CD4-positive, CD25-positive, alpha-beta regulatory T cell (primary cell): ENCODE measurements around the gene KHDC3L. TPM values are rescaled to one million over a fixed set of nuclear protein-coding genes. Genes with fewer than 3 reads are reported as not detected.
"Not testable (repeated sequence)": the region's sequence is repeated elsewhere in the genome, so short reads cannot be mapped to it uniquely, and the experiment has no call there.

Experiments used
- ATAC-seq, 2 donors: fragments of 150-1000 bp; cut with Tn5 transposase; one replicate each; pipeline ENCODE4 v1.10.0; 2021; ENCODE audit warnings: low read depth in 2 of 2, moderate number of reproducible peaks in 2 of 2, moderate library complexity in 1 of 2
- DNase-seq, 3 donors: peaks; one replicate each; pipeline versions ENCODE4 v3.0.0 to v3.0.0-alpha.2; 2012 to 2022; ENCODE audit warnings: mixed read lengths in 1 of 3
- H3K27ac ChIP-seq: one replicate; pipeline ENCODE4 v1.7.0; 2013; ENCODE audit warnings: mild to moderate bottlenecking, low read length; ENCODE audit not compliant: insufficient read depth, poor library complexity, severe bottlenecking
- H3K27me3 ChIP-seq: one replicate; pipeline ENCODE4 v1.7.0; 2013; ENCODE audit warnings: low read length; ENCODE audit not compliant: control insufficient read depth, insufficient read depth
- H3K36me3 ChIP-seq: one replicate; pipeline ENCODE4 v1.7.0; 2013; ENCODE audit warnings: mild to moderate bottlenecking, low read length, moderate library complexity; ENCODE audit not compliant: control insufficient read depth, insufficient read depth
- H3K4me1 ChIP-seq: 2 replicates; pipeline ENCODE4 v1.7.0; 2013; ENCODE audit warnings: mild to moderate bottlenecking, low read length; ENCODE audit not compliant: insufficient read depth, control insufficient read depth, poor library complexity, severe bottlenecking
- H3K4me3 ChIP-seq: one replicate; pipeline ENCODE4 v1.7.0; 2013; ENCODE audit warnings: low read depth, mild to moderate bottlenecking, low read length, moderate library complexity
- H3K9me3 ChIP-seq, 2 experiments: 1 replicate in 1 of 2; 2 replicates in 1 of 2; pipeline ENCODE4 v1.7.0; 2013; ENCODE audit warnings: low read length in 2 of 2, mild to moderate bottlenecking in 1 of 2, moderate library complexity in 1 of 2; ENCODE audit not compliant: control insufficient read depth in 2 of 2
- H3K27ac Mint-ChIP-seq, 3 donors: one replicate each; pipeline ENCODE4 v1.8.0; 2020 to 2022; ENCODE audit warnings: mild to moderate bottlenecking in 3 of 3, mixed read lengths in 3 of 3, moderate library complexity in 2 of 3
- H3K27me3 Mint-ChIP-seq: one replicate; pipeline ENCODE4 v1.8.0; 2022; ENCODE audit warnings: mild to moderate bottlenecking, mixed read lengths
- H3K36me3 Mint-ChIP-seq: one replicate; pipeline ENCODE4 v1.8.0; 2020; ENCODE audit warnings: mixed read lengths
- H3K4me1 Mint-ChIP-seq, 4 donors: one replicate each; pipeline ENCODE4 v1.8.0; 2020 to 2022; ENCODE audit warnings: mixed read lengths in 4 of 4, mild to moderate bottlenecking in 1 of 4
- H3K4me3 Mint-ChIP-seq, 4 donors: one replicate each; pipeline ENCODE4 v1.8.0; 2020 to 2022; ENCODE audit warnings: mild to moderate bottlenecking in 4 of 4, mixed read lengths in 4 of 4, moderate library complexity in 3 of 4
- H3K9me3 Mint-ChIP-seq, 7 donors: one replicate each; pipeline ENCODE4 v1.8.0; 2020 to 2022; ENCODE audit warnings: mixed read lengths in 7 of 7, mild to moderate bottlenecking in 3 of 7, moderate library complexity in 2 of 7
- polyA plus RNA-seq, 4 donors: library from polyadenylated mRNA; unstranded; fragments of 300-500 nt; fragmentation: Illumina TruSeq; gene quantifications; one replicate each; pipeline ENCODE4 v1.2.3, GENCODE V29; 2021
- total RNA-seq: library from RNA; stranded (reverse); gene quantifications from one replicate; pipeline ENCODE4 v1.2.3, GENCODE V29; 2022

KHDC3L gene
- total and polyA plus RNA-seq, 5 donors from 2014 or later = not detected

- Mint-ChIP-seq H3K9me3 (peaks cover 0 to 1% (median 0%) of the 10 kb centered on the region in 7 donors), H3K4me3 (peak overlapping the region; percentile 87 to 95 (median 87)), H3K36me3 (no peaks in the 10 kb centered on the region), H3K4me1 (peaks cover 6 to 30% (median 16%) of the 10 kb centered on the region in 4 donors), H3K27me3 (no peaks in the 10 kb centered on the region), H3K27ac (peak overlapping the region; percentile 32 to 75 (median 44))
- no peaks in the 10 kb centered on the region for H3K36me3 ChIP-seq
- no peaks in the 10 kb centered on the region for H3K9me3 ChIP-seq
- peak; percentile 72 to 79 for ATAC-seq
- H3K27ac ChIP-seq = peak overlapping the region; percentile 55
- peak overlapping the region; percentile 82 for H3K4me3 ChIP-seq
- peak; percentile 13 to 84 (median 33) for DNase-seq
- H3K4me1 ChIP-seq = peaks cover 9% of the 10 kb centered on the region
- no peaks in the 10 kb centered on the region for H3K27me3 ChIP-seq
Observed at GRCh38 chr6:73388800-73389512, 26.5 kb downstream of the KHDC3L start.

DNA sequence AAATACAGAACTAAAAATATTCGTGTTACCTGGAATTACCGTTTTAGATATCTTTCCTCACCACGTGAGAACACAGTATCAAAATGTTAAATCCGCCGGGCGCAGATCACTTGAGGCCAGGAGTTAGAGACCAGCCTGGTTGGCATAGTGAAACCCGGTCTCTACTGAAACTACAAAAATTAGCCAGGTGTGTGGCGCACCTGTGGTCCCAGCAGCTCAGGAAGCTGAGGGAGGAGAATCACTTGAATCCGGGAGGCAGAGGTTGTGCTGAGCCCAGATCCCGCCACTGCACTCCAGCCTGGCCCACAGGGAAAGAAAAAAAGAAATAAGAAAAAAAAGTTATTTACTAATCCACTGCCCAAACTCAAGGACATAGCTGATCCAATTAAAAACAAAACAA lies 27.4 kb downstream of the KHDC3L start:
- Histone ChIP-seq H3K4me3 (no peak overlapping the region), H3K9me3 (no peaks in the 10 kb centered on the region), H3K4me1 (peaks cover 9% of the 10 kb centered on the region), H3K27ac (no peak overlapping the region), H3K27me3 (no peaks in the 10 kb centered on the region), H3K36me3 (no peaks in the 10 kb centered on the region)
- H3K4me1 Mint-ChIP-seq = peaks cover 6 to 35% (median 17%) of the 10 kb centered on the region in 4 donors
- no peak for DNase-seq
- peak overlapping the region in 1 of 4 donors; percentile 95 for H3K4me3 Mint-ChIP-seq
- H3K27me3 Mint-ChIP-seq = no peaks in the 10 kb centered on the region
- H3K9me3 Mint-ChIP-seq = peaks cover 0 to 1% (median 0%) of the 10 kb centered on the region in 7 donors
- no peak overlapping the region for H3K27ac Mint-ChIP-seq
- no peak for ATAC-seq
- H3K36me3 Mint-ChIP-seq = no peaks in the 10 kb centered on the region

GRCh38 chr6:73391675-73392074 lies 29.2 kb downstream of the KHDC3L start:
- no peaks in the 10 kb centered on the region for H3K36me3 ChIP-seq
- ATAC-seq = no peak
- H3K9me3 ChIP-seq = no peaks in the 10 kb centered on the region
- Mint-ChIP-seq H3K27ac (peak overlapping the region in 1 of 3 donors; percentile 62), H3K9me3 (peaks cover 0 to 1% (median 0%) of the 10 kb centered on the region in 7 donors), H3K27me3 (no peaks in the 10 kb centered on the region), H3K4me1 (peaks cover 6 to 39% (median 18%) of the 10 kb centered on the region in 4 donors), H3K4me3 (peak overlapping the region in 2 of 4 donors; percentile 16 to 22), H3K36me3 (no peaks in the 10 kb centered on the region)
- no peak overlapping the region for H3K27ac ChIP-seq
- H3K4me3 ChIP-seq = no peak overlapping the region
- DNase-seq = peak in 1 of 3 donors; percentile 7
- no peaks in the 10 kb centered on the region for H3K27me3 ChIP-seq
- peaks cover 9% of the 10 kb centered on the region for H3K4me1 ChIP-seq

GRCh38 chr6:73392188-73392587 lies 29.7 kb downstream of the KHDC3L start:
- Mint-ChIP-seq H3K4me1 (peaks cover 6 to 39% (median 18%) of the 10 kb centered on the region in 4 donors), H3K27ac (peak overlapping the region in 1 of 3 donors; percentile 62)
- H3K27ac ChIP-seq, H3K4me3 ChIP-seq, H3K4me3 Mint-ChIP-seq, H3K36me3 Mint-ChIP-seq, H3K27me3 ChIP-seq, H3K27me3 Mint-ChIP-seq, H3K9me3 Mint-ChIP-seq, H3K9me3 ChIP-seq, DNase-seq, H3K4me1 ChIP-seq, H3K36me3 ChIP-seq, ATAC-seq: not testable (repeated sequence)

GRCh38 chr6:73393278-73393677 lies 30.8 kb downstream of the KHDC3L start:
- H3K27ac Mint-ChIP-seq = no peak overlapping the region
- DNase-seq (no peak), ATAC-seq (no peak)
- H3K4me3 Mint-ChIP-seq = peak overlapping the region in 2 of 4 donors; percentile 41 to 56
- H3K27me3 Mint-ChIP-seq = no peaks in the 10 kb centered on the region
- Histone ChIP-seq H3K4me3 (no peak overlapping the region), H3K27me3 (no peaks in the 10 kb centered on the region), H3K27ac (no peak overlapping the region), H3K9me3 (no peaks in the 10 kb centered on the region), H3K36me3 (no peaks in the 10 kb centered on the region), H3K4me1 (peaks cover 9% of the 10 kb centered on the region)
- H3K36me3 Mint-ChIP-seq = no peaks in the 10 kb centered on the region
- peaks cover 0 to 1% (median 0%) of the 10 kb centered on the region in 7 donors for H3K9me3 Mint-ChIP-seq
- H3K4me1 Mint-ChIP-seq = peaks cover 6 to 39% (median 18%) of the 10 kb centered on the region in 4 donors

GRCh38 chr6:73394577-73395354 lies 32.3 kb downstream of the KHDC3L start, which contains the start of gene DDX43:
Gene DDX43 (plus strand): TSS chr6:73394828. CDS start chr6:73394906, 78 bp downstream.
- DNase-seq (peak; percentile 38 to 47 (median 41)), ATAC-seq (peak; percentile 72 to 75)
- no peaks in the 10 kb centered on the region for H3K27me3 ChIP-seq
- Mint-ChIP-seq H3K27ac (peak within 1 kb of the TSS; percentile 69 to 87 (median 80)), H3K36me3 (no peaks in the 10 kb centered on the region), H3K27me3 (no peaks in the 10 kb centered on the region), H3K4me3 (peak within 1 kb of the TSS; percentile 64 to 98 (median 77)), H3K9me3 (peaks cover 0 to 1% (median 0%) of the 10 kb centered on the region in 7 donors), H3K4me1 (peaks cover 6 to 32% (median 12%) of the 10 kb centered on the region in 4 donors)
- H3K4me3 ChIP-seq = no peak within 1 kb of the TSS
- no peaks in the 10 kb centered on the region for H3K36me3 ChIP-seq
- H3K27ac ChIP-seq = peak within 1 kb of the TSS; percentile 73
- H3K4me1 ChIP-seq = no peaks in the 10 kb centered on the region
- H3K9me3 ChIP-seq = no peaks in the 10 kb centered on the region

- Histone ChIP-seq H3K4me1 (no peaks in the 10 kb centered on the region), H3K27ac (no peak overlapping the region), H3K27me3 (no peaks in the 10 kb centered on the region), H3K36me3 (no peaks in the 10 kb centered on the region), H3K9me3 (no peaks in the 10 kb centered on the region), H3K4me3 (no peak overlapping the region)
- peaks cover 6 to 27% (median 11%) of the 10 kb centered on the region in 4 donors for H3K4me1 Mint-ChIP-seq
- no peak for ATAC-seq
- no peaks in the 10 kb centered on the region for H3K27me3 Mint-ChIP-seq
- H3K36me3 Mint-ChIP-seq = no peaks in the 10 kb centered on the region
- DNase-seq = no peak
- H3K27ac Mint-ChIP-seq = peak overlapping the region in 1 of 3 donors; percentile 47
- H3K4me3 Mint-ChIP-seq = no peak overlapping the region
- peaks cover 0 to 1% (median 0%) of the 10 kb centered on the region in 7 donors for H3K9me3 Mint-ChIP-seq
Observed at GRCh38 chr6:73395875-73396274, 33.4 kb downstream of the KHDC3L start.
